Right atrium auricular region (tissue), 2 donors: ENCODE data around the gene IRAG1. TPM values are rescaled to one million over a fixed set of nuclear protein-coding genes. Genes with fewer than 3 reads are reported as not detected.

Experiments used
- DNase-seq: peaks from one replicate; pipeline ENCODE4 v3.0.0-alpha.2; 2019; ENCODE audit warnings: low spot score
- H3K27ac ChIP-seq, 2 donors: fragments of 200-600 bp; sonication (generic); 1 replicate in 1 of 2; 2 replicates in 1 of 2; pipeline ENCODE4 v1.5.1; 2016 to 2019
- H3K27me3 ChIP-seq, 2 donors: fragments of 200-600 bp; sonication (generic); one replicate each; pipeline versions ENCODE4 v1.5.1 to v1.6.0; 2017 to 2019
- H3K36me3 ChIP-seq: fragments of 200-600 bp; sonication (generic); one replicate; pipeline ENCODE4 v1.5.1; 2016
- H3K4me1 ChIP-seq, 2 donors: fragments of 200-600 bp; sonication (generic); one replicate each; pipeline versions ENCODE4 v1.5.1 to v1.6.0; 2017 to 2019
- H3K4me3 ChIP-seq, 2 donors: fragments of 200-600 bp; sonication (generic); 1 replicate in 1 of 2; 2 replicates in 1 of 2; pipeline ENCODE4 v1.5.1; 2017 to 2019; ENCODE audit warnings: mild to moderate bottlenecking in 1 of 2, moderate library complexity in 1 of 2
- H3K9me3 ChIP-seq, 2 donors: fragments of 200-600 bp; sonication (generic); one replicate each; pipeline ENCODE4 v1.5.1; 2019
- total RNA-seq, 2 donors: library from RNA; depleted of rRNA; stranded (reverse); fragments of >200 nt; gene quantifications; one replicate each; pipeline ENCODE4 v1.1.0, GENCODE V29; 2016
- TF ChIP-seq, protein P1 (sequence below), 2 donors: fragments of 200-600 bp; sonication (generic); IDR thresholded peaks; one replicate each; pipeline ENCODE4 v1.5.1; 2019; ENCODE audit warnings: antibody characterized with exemption in 2 of 2

Gene IRAG1
- total RNA-seq, 2 donors from 2014 or later = 4.6 to 10.9 TPM

GRCh38 chr11:10653261-10653660 is 40.3 kb downstream of the IRAG1 start:
- no peaks in the 10 kb centered on the region for H3K36me3 ChIP-seq
- H3K4me1 ChIP-seq = peaks cover 0 to 45% of the 10 kb centered on the region in 2 donors
- no peak for DNase-seq
- no peak overlapping the region for H3K4me3 ChIP-seq
- no peaks in the 10 kb centered on the region for H3K9me3 ChIP-seq
- H3K27ac ChIP-seq = no peak overlapping the region
- H3K27me3 ChIP-seq = no peaks in the 10 kb centered on the region
- TF ChIP-seq, protein P1, sequence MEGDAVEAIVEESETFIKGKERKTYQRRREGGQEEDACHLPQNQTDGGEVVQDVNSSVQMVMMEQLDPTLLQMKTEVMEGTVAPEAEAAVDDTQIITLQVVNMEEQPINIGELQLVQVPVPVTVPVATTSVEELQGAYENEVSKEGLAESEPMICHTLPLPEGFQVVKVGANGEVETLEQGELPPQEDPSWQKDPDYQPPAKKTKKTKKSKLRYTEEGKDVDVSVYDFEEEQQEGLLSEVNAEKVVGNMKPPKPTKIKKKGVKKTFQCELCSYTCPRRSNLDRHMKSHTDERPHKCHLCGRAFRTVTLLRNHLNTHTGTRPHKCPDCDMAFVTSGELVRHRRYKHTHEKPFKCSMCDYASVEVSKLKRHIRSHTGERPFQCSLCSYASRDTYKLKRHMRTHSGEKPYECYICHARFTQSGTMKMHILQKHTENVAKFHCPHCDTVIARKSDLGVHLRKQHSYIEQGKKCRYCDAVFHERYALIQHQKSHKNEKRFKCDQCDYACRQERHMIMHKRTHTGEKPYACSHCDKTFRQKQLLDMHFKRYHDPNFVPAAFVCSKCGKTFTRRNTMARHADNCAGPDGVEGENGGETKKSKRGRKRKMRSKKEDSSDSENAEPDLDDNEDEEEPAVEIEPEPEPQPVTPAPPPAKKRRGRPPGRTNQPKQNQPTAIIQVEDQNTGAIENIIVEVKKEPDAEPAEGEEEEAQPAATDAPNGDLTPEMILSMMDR (IDR thresholded peaks at IDR 0.05) = no peak

DNA sequence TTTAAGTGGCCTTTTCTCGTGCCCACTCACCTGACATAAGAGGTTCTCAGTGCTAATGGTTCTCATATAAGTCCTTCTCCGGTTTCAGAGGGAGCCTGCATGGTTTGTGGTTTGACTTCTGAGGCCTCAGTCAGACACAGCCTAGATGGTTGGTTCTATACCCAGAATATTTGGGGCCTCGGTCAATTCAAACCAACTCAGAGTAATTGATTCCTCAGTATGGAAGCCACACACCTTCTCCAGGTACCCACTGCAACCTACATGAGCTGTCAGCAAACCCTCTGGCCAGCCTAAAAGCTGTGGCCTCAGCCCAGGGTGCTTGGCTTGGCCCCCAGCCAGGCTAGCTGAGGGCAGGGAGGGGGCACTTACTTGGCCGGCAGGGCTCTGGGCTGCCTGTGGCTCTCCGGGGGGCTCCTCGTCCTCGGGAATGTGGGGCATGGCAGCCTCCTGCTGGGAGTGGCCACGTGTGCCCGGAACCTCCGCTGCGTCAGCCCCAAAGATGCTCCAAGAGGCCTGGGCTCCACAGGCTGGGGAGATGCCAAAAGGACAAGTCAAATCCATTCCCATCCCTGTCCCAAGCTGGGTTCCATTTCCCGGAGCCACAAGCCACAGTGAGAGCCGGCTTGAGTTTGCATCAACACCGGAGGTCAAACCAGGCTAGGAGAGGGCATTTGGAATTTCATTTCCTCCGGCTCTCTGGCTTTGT is 41.7 kb downstream of the IRAG1 start:
- H3K4me1 ChIP-seq = peaks cover 0 to 31% of the 10 kb centered on the region in 2 donors
- H3K27ac ChIP-seq = no peak overlapping the region
- DNase-seq = no peak
- H3K36me3 ChIP-seq = no peaks in the 10 kb centered on the region
- TF ChIP-seq, protein P1 (IDR thresholded peaks at IDR 0.05) = no peak
- H3K4me3 ChIP-seq = no peak overlapping the region
- no peaks in the 10 kb centered on the region for H3K9me3 ChIP-seq
- no peaks in the 10 kb centered on the region for H3K27me3 ChIP-seq

DNA sequence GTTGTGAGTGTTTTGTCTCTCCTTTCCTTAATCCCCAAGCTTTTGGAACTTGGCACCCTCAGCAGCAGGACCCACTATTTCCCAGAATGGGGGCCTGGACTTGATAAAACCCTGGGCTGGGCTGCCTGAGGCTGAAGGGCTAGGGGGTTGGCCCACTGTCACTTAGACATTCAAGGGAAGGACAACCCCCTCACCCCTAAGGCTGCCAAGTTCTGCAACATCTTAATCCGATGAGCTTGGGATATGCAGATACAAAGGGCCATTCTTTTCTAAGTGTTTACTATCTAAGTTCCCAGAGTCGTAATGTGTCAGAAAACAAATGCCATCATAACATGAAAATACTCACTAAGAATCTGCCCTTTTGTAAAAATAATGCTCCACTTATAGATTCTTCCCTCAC is 42.9 kb downstream of the IRAG1 start:
- TF ChIP-seq, protein P1 (IDR thresholded peaks at IDR 0.05) = no peak
- H3K36me3 ChIP-seq = no peaks in the 10 kb centered on the region
- H3K9me3 ChIP-seq = no peaks in the 10 kb centered on the region
- DNase-seq = no peak
- no peak overlapping the region for H3K4me3 ChIP-seq
- H3K4me1 ChIP-seq = peaks cover 0 to 31% of the 10 kb centered on the region in 2 donors
- H3K27me3 ChIP-seq = no peaks in the 10 kb centered on the region
- H3K27ac ChIP-seq = no peak overlapping the region

GRCh38 chr11:10650166-10650565 is 43.4 kb downstream of the IRAG1 start:
- no peaks in the 10 kb centered on the region for H3K9me3 ChIP-seq
- H3K27ac ChIP-seq = no peak overlapping the region
- H3K36me3 ChIP-seq = no peaks in the 10 kb centered on the region
- no peaks in the 10 kb centered on the region for H3K27me3 ChIP-seq
- no peak overlapping the region for H3K4me3 ChIP-seq
- peaks cover 0 to 26% of the 10 kb centered on the region in 2 donors for H3K4me1 ChIP-seq
- TF ChIP-seq, protein P1 (IDR thresholded peaks at IDR 0.05) = no peak
- no peak for DNase-seq

DNA sequence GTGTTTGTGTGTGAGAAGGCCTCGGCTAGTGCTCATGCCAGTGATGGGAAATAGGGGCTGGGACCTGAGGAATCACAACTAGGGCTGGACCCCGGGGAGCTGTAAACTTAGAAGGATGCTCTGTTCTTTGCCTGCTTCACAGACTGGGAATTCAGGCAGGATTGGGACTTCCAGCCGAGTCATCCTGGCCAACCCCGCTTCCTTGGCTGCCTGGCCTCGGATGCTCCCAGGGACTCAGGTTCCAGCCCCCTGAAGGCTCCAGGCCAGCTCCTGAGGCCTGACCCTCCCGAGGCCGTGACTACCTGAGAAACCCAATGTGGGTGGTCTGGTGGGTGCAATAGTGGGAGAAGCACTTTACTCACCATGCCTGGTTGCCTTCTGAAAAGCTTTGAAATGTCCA is 44.7 kb downstream of the IRAG1 start:
- Histone ChIP-seq H3K4me1 (peaks cover 0 to 13% of the 10 kb centered on the region in 2 donors), H3K4me3 (no peak overlapping the region), H3K27ac (no peak overlapping the region), H3K9me3 (no peaks in the 10 kb centered on the region), H3K27me3 (no peaks in the 10 kb centered on the region), H3K36me3 (no peaks in the 10 kb centered on the region)
- TF ChIP-seq, protein P1 (IDR thresholded peaks at IDR 0.05) = no peak
- no peak for DNase-seq
